Stimulated activated naive CD8-positive, alpha-beta T cell treated with anti-CD3 and anti-CD28 coated beads, Interleukin-15, Interleukin-2, amounts not matched to agents 100 U/mL and 50 U/mL, for 24 hours (primary cell): ENCODE results near the gene ZBTB32.

ENCODE experiments used
- ATAC-seq: fragments of 150-1000 bp; cut with Tn5 transposase; one replicate; pipeline ENCODE4 v1.10.0; 2021
- DNase-seq: peaks from one replicate; pipeline ENCODE4 v3.0.0; 2021

The ZBTB32 gene

GRCh38 chr19:35753634-35754369 is 49.4 kb downstream of the ZBTB32 start:
- ATAC-seq = no peak
- DNase-seq = no peak

GRCh38 chr19:35754370-35755130 is 50.2 kb downstream of the ZBTB32 start:
- ATAC-seq (no peak), DNase-seq (no peak)

GRCh38 chr19:35755131-35755549 is 50.8 kb downstream of the ZBTB32 start:
- ATAC-seq = no peak
- no peak for DNase-seq

GRCh38 chr19:35755550-35756376 is 51.4 kb downstream of the ZBTB32 start:
- DNase-seq (peak; percentile 57), ATAC-seq (no peak)

- ATAC-seq (no peak), DNase-seq (no peak)
Measured at GRCh38 chr19:35756377-35757230, 52.2 kb downstream of the ZBTB32 start, which contains the start of gene HSPB6. Gene HSPB6 (minus strand): TSS chr19:35757029. CDS start chr19:35757008, 21 bp downstream.

GRCh38 chr19:35757231-35757748 is 52.9 kb downstream of the ZBTB32 start:
- peak; percentile 48 for DNase-seq
- peak; percentile 24 for ATAC-seq

- ATAC-seq (peak; percentile 98), DNase-seq (peak; percentile 98)
Measured at GRCh38 chr19:35757749-35758608, 53.6 kb downstream of the ZBTB32 start, which contains the start of gene PROSER3. Gene PROSER3 (plus strand): TSS chr19:35758176. CDS start chr19:35758216, 40 bp downstream.

GRCh38 chr19:35759697-35760096 is 55.3 kb downstream of the ZBTB32 start:
- ATAC-seq (no peak), DNase-seq (no peak)

- ATAC-seq = no peak
- no peak for DNase-seq
Measured at GRCh38 chr19:35760711-35761349, 56.5 kb downstream of the ZBTB32 start.

- ATAC-seq = no peak
Measured at GRCh38 chr19:35764432-35765315, 60.3 kb downstream of the ZBTB32 start.

More at GRCh38 chr19:35764432-35765315, 60.3 kb downstream of the ZBTB32 start:
- DNase-seq = no peak
